Endothelial cell of umbilical vein (primary cell): ENCODE results near the gene WNT9A. TPM values are rescaled to one million over a fixed set of nuclear protein-coding genes. Genes with fewer than 3 reads are reported as not detected.

Experiments
- BruUV-seq: library from RNA; stranded (reverse); fragments of 400-500 nt; replicated peaks from 2 replicates; lab custom pipeline; 2021; lab: Mats Ljungman, UMichigan
- CTCF ChIA-PET: fragments of 300-600, 350-600 bp; sonication (Branson Sonifier 250); formaldehyde crosslinking; loops from one replicate; lab custom pipeline; 2021; ENCODE audit warnings: antibody characterized with exemption, inconsistent platforms; lab: Charles Lee
- POLR2A ChIA-PET: fragments of 300-600, 350-600 bp; sonication (Branson Sonifier 250); formaldehyde crosslinking; loops from one replicate; lab custom pipeline; 2021; ENCODE audit warnings: antibody characterized with exemption, inconsistent platforms; lab: Charles Lee
- DNase-seq: peaks from one replicate; pipeline ENCODE4 v3.0.0-alpha.2; 2011; ENCODE audit warnings: low read depth, low spot score
- FAIRE-seq: peaks from 2 replicates; lab custom pipeline; 2011; peaks lifted over from hg19 to GRCh38; lab: Jason Lieb, UNC
- H2AFZ ChIP-seq: 2 replicates; pipeline ENCODE4 v1.6.0; 2012; ENCODE audit warnings: low read depth, low read length, control low read depth, inconsistent platforms
- H3K27ac ChIP-seq: 2 replicates; pipeline ENCODE4 v1.5.1; 2011; ENCODE audit warnings: low read depth, mild to moderate bottlenecking, control low read depth, low read length, moderate library complexity; ENCODE audit not compliant: insufficient read depth
- H3K27me3 ChIP-seq, 2 experiments: 2 replicates each; pipeline versions ENCODE4 v1.6.0 to v1.6.1; 2011; ENCODE audit warnings: low read length in 2 of 2, mixed read lengths in 1 of 2; ENCODE audit not compliant: control insufficient read depth in 2 of 2, insufficient read depth in 2 of 2
- H3K36me3 ChIP-seq, 2 experiments: 2 replicates in 1 of 2; 3 replicates in 1 of 2; pipeline ENCODE4 v1.5.1; 2011; ENCODE audit warnings: low read length in 2 of 2, mild to moderate bottlenecking in 1 of 2, moderate library complexity in 1 of 2; ENCODE audit not compliant: control insufficient read depth in 2 of 2, insufficient read depth in 2 of 2; ENCODE audit errors: extremely low read depth in 1 of 2
- H3K4me1 ChIP-seq: 3 replicates; pipeline ENCODE4 v1.5.1; 2011; ENCODE audit warnings: mild to moderate bottlenecking, low read length; ENCODE audit not compliant: control insufficient read depth, insufficient read depth; ENCODE audit errors: extremely low read depth
- H3K4me2 ChIP-seq: 2 replicates; pipeline ENCODE4 v1.6.1; 2011; ENCODE audit warnings: low read length, control low read depth, mixed read lengths; ENCODE audit not compliant: insufficient read depth
- H3K4me3 ChIP-seq, 3 experiments: fragments of 200-600 bp in 1 of 3; sonication (generic), shearing (Covaris generic) in 1 of 3; replicated peaks in 1 of 3; 2 replicates each; pipeline ENCODE4 v1.5.1; 2011 to 2016; ENCODE audit warnings: control low read depth in 3 of 3, low read length in 3 of 3, mild to moderate bottlenecking in 2 of 3, inconsistent platforms in 1 of 3, low read depth in 1 of 3, moderate library complexity in 1 of 3; ENCODE audit not compliant: insufficient read depth in 1 of 3
- H3K79me2 ChIP-seq: 2 replicates; pipeline ENCODE4 v1.6.0; 2012; ENCODE audit warnings: low read length, inconsistent platforms; ENCODE audit not compliant: control insufficient read depth, insufficient read depth
- H3K9ac ChIP-seq: replicated peaks from 2 replicates; pipeline ENCODE3; 2011; ENCODE audit warnings: low read length, control low read depth; ENCODE audit not compliant: insufficient read depth; ENCODE audit errors: extremely low read depth
- H3K9me1 ChIP-seq: replicated peaks from 3 replicates; pipeline ENCODE4 v1.6.0; 2011; ENCODE audit warnings: mild to moderate bottlenecking, low read length; ENCODE audit not compliant: control insufficient read depth, insufficient read depth; ENCODE audit errors: extremely low read depth
- H3K9me3 ChIP-seq: replicated peaks from 2 replicates; pipeline ENCODE4 v1.5.1; 2012; ENCODE audit warnings: low read length, inconsistent platforms; ENCODE audit not compliant: control insufficient read depth, insufficient read depth
- H4K20me1 ChIP-seq: replicated peaks from 2 replicates; pipeline ENCODE3; 2011; ENCODE audit warnings: mild to moderate bottlenecking, low read length; ENCODE audit not compliant: control insufficient read depth, insufficient read depth; ENCODE audit errors: extremely low read depth
- CTCF ChIP-seq, 2 donors: IDR thresholded peaks; 1 replicate in 1 of 2; 2 replicates in 1 of 2; pipeline ENCODE4 v1.5.1; 2011; ENCODE audit warnings: low read length in 2 of 2, mild to moderate bottlenecking in 2 of 2, moderate library complexity in 2 of 2, control low read depth in 1 of 2, inconsistent platforms in 1 of 2, low read depth in 1 of 2; ENCODE audit not compliant: insufficient read depth in 1 of 2; ENCODE audit errors: extremely low read depth in 1 of 2
- JUN ChIP-seq: IDR thresholded peaks from 2 replicates; pipeline ENCODE4 v1.6.1; 2011; ENCODE audit warnings: borderline replicate concordance, low read depth; ENCODE audit not compliant: insufficient read length, insufficient read depth
- POLR2A ChIP-seq: IDR thresholded peaks from 2 replicates; pipeline ENCODE4 v1.6.1; 2012; ENCODE audit warnings: low read depth, mild to moderate bottlenecking, control low read depth, low read length
- POLR2AphosphoS5 ChIP-seq: IDR thresholded peaks from 2 replicates; pipeline ENCODE4 v1.6.1; 2012; ENCODE audit warnings: low read depth, mild to moderate bottlenecking, control low read depth, low read length, moderate library complexity; ENCODE audit not compliant: insufficient read depth
- dilution Hi-C: fragments of 300-500 bp; cut with MboI; formaldehyde crosslinking; loops from one replicate; pipeline ENCODE4 v1.15.0; 2019; ENCODE audit warnings: low sequenced_read_pairs; ENCODE audit not compliant: extremely low pct_ligation_motif_present
- intact Hi-C: fragments of 100-400 bp; cut with micrococcal nuclease; formaldehyde crosslinking; loops from one replicate; pipeline ENCODE4 v1.10.0; 2022
- polyA plus RNA-seq, 4 experiments: library from polyadenylated mRNA; depleted of rRNA in 3 of 4; stranded (reverse) in 3 of 4; unstranded in 1 of 4; fragments of >200 nt; gene quantifications; 2 replicates each; pipeline versions ENCODE4 v1.2.1 to v1.2.3, GENCODE V29; 2011 to 2012; ENCODE audit warnings: missing spikeins in 1 of 4
- total RNA-seq: library from RNA; stranded (reverse); gene quantifications from 2 replicates; pipeline ENCODE4 v1.2.3, GENCODE V29; 2021
- TF ChIP-seq, protein P1 (sequence below): IDR thresholded peaks from 2 replicates; pipeline ENCODE4 v1.6.1; 2011; ENCODE audit not compliant: insufficient read depth, insufficient read length

The WNT9A gene
- total and polyA plus RNA-seq, 2 donors (not counting 3 experiments of a cell fraction or from before 2014, with no cell fraction given), result 5.4 to 6.2 TPM

DNA sequence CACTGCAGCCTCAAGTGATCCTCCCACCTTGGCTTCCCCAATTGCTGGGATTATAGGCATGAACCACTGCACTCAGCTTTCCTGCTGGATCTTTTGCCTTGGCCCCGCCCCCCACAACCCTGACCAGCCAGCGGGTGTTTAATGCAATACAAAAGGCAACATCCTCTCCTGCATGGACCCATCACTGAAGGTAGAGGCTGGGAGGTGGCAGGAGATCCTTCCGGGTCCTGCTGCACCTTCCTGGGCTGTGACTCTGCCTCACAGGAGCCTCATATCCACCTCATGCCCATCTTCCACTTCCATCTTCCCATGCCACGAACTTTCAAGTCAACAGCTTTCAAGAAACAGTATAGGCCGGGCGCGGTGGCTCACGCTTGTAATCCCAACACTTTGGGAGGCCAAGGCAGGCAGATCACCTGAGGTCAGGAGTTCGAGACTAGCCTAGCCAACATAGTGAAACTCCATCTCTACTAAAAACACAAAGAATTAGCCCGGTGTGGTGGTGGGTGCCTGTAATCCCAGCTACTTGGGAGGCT lies 11.7 kb upstream of the WNT9A start:
- Histone ChIP-seq H3K4me3 (no peak overlapping the region), H2AFZ (no peak overlapping the region), H3K36me3 (no peaks in the 10 kb centered on the region), H3K9ac (no peak overlapping the region), H3K27ac (no peak overlapping the region), H3K9me1 (no peaks in the 10 kb centered on the region), H4K20me1 (no peaks in the 10 kb centered on the region), H3K79me2 (no peaks in the 10 kb centered on the region), H3K4me1 (no peaks in the 10 kb centered on the region), H3K27me3 (peaks cover 0 to 26% of the 10 kb centered on the region in 2 experiments), H3K9me3 (no peaks in the 10 kb centered on the region), H3K4me2 (no peak overlapping the region)
- FAIRE-seq (no peak), DNase-seq (no peak)
- intact Hi-C loops, result no loop called here
- TF ChIP-seq JUN, result no peak
- TF ChIP-seq CTCF (IDR thresholded peaks at IDR 0.05; ENCODE audit: extremely low read depth in 1 of 2, insufficient read depth in 1 of 2, low read depth in 1 of 2, low read length in 2 of 2), result no peak
- ChIA-PET CTCF (no interaction called here), POLR2A (no interaction called here)
- dilution Hi-C loops, result no loop called here
- no TSS peak for BruUV-seq

DNA sequence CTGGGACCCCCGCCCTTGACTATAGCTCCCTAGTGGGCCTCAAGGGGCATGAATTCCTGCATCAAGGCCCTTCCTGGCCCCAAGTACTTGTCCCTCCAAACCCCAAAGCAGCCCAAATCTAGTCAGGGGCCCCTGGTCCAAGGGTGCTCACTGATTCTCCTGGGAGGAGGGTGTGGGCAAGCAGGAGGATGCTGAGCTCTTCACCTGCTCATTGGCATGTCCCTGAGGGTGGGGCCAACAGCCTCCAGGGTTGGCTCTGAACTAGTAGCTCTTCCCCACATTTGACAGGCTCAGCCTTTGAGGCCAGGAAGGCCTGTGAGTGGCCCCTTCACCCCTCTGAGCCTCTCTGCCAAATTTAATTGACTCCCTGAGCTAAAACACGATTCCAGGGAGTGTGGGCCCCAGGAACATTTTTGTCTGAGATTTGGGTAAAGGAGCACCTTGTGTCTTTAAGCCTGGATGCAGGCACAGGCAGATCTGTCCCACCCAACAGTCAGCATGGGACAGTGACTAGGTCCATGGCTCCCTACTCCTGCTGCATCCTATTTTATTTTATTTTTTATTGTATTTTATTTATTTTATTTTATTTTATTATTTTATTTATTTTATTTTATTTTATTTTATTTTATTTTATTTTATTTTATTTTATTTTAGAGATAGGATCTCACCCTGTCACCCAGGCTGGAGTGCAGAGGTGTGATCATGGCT lies 11.0 kb upstream of the WNT9A start:
- TF ChIP-seq, protein P1, sequence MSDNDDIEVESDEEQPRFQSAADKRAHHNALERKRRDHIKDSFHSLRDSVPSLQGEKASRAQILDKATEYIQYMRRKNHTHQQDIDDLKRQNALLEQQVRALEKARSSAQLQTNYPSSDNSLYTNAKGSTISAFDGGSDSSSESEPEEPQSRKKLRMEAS, result no peak
- TF ChIP-seq CTCF (IDR thresholded peaks at IDR 0.05; ENCODE audit: extremely low read depth in 1 of 2, insufficient read depth in 1 of 2, low read depth in 1 of 2, low read length in 2 of 2) (no peak), POLR2AphosphoS5 (no peak), POLR2A (no peak)
- no TSS peak for BruUV-seq
- no peak overlapping the region for H3K4me3 ChIP-seq
- dilution Hi-C loops, result no loop called here
- H3K4me2 ChIP-seq, result no peak overlapping the region
- no peaks in the 10 kb centered on the region for H3K4me1 ChIP-seq
- no peak overlapping the region for H3K27ac ChIP-seq
- no peak for FAIRE-seq
- H2AFZ ChIP-seq, result no peak overlapping the region
- peaks cover 0 to 26% of the 10 kb centered on the region in 2 experiments for H3K27me3 ChIP-seq
- DNase-seq, result no peak
- ChIA-PET POLR2A (no interaction called here), CTCF (no interaction called here)
- H3K9ac ChIP-seq, result no peak overlapping the region
- no peaks in the 10 kb centered on the region for H3K36me3 ChIP-seq
- intact Hi-C loops, result no loop called here
- H4K20me1 ChIP-seq, result no peaks in the 10 kb centered on the region
- H3K9me1 ChIP-seq, result no peaks in the 10 kb centered on the region
- no peaks in the 10 kb centered on the region for H3K9me3 ChIP-seq
- no peaks in the 10 kb centered on the region for H3K79me2 ChIP-seq
